ENCODE data around the gene HENMT1. TPM values are rescaled to one million over a fixed set of nuclear protein-coding genes. Genes with fewer than 3 reads are reported as not detected.

The HENMT1 gene
- total RNA-seq, 1 donor from 2014 or later = 1.1 TPM

Other genes starting within 250 kb of the HENMT1 start
- not detected for gene NBPF6, start 210.8 kb downstream of the HENMT1 start, total RNA-seq
- 5.5 TPM for gene EEIG2, start 101.0 kb downstream of the HENMT1 start, total RNA-seq
- gene PRPF38B, start 31.2 kb upstream of the HENMT1 start, total RNA-seq = 16.9 TPM
- not detected for gene FNDC7, start 51.8 kb upstream of the HENMT1 start, total RNA-seq
- gene STXBP3, start 85.6 kb upstream of the HENMT1 start, total RNA-seq = 24.1 TPM
- not detected for gene AKNAD1, start 196.0 kb upstream of the HENMT1 start, total RNA-seq
- 5.1 TPM for gene GPSM2, start 215.9 kb upstream of the HENMT1 start, total RNA-seq